Small intestine (tissue), 7 donors: ENCODE data around the gene ZBTB46. TPM values are rescaled to one million over a fixed set of nuclear protein-coding genes. Genes with fewer than 3 reads are reported as not detected.

Experiments
- DNase-seq, 2 donors: peaks; one replicate each; pipeline versions ENCODE4 v3.0.0 to v3.0.0-alpha.2; 2013
- FAIRE-seq: peaks from 2 replicates; lab custom pipeline; 2012; peaks lifted over from hg19 to GRCh38; lab: Jason Lieb, UNC
- H3K27ac ChIP-seq, 3 donors: one replicate each; pipeline ENCODE4 v1.5.1; 2013; ENCODE audit warnings: low read length in 2 of 3, mild to moderate bottlenecking in 2 of 3, control low read depth in 1 of 3, inconsistent platforms in 1 of 3, low read depth in 1 of 3, moderate library complexity in 1 of 3
- H3K27me3 ChIP-seq, 3 donors: one replicate each; pipeline ENCODE4 v1.6.1; 2013; ENCODE audit warnings: low read length in 3 of 3, inconsistent platforms in 1 of 3; ENCODE audit not compliant: control insufficient read depth in 3 of 3, insufficient read depth in 3 of 3
- H3K36me3 ChIP-seq, 3 donors: one replicate each; pipeline ENCODE4 v1.6.1; 2013; ENCODE audit warnings: low read length in 3 of 3, inconsistent platforms in 1 of 3, low read depth in 1 of 3, mild to moderate bottlenecking in 1 of 3, moderate library complexity in 1 of 3; ENCODE audit not compliant: control insufficient read depth in 3 of 3, insufficient read depth in 2 of 3
- H3K4me1 ChIP-seq, 3 donors: one replicate each; pipeline ENCODE4 v1.6.1; 2013; ENCODE audit warnings: low read length in 2 of 3, inconsistent platforms in 1 of 3, low read depth in 1 of 3, mild to moderate bottlenecking in 1 of 3, moderate library complexity in 1 of 3; ENCODE audit not compliant: control insufficient read depth in 3 of 3, insufficient read depth in 2 of 3
- H3K4me3 ChIP-seq, 3 donors: one replicate each; pipeline ENCODE4 v1.5.1; 2013; ENCODE audit warnings: low read length in 3 of 3, control low read depth in 1 of 3, inconsistent platforms in 1 of 3, low read depth in 1 of 3, mild to moderate bottlenecking in 1 of 3, moderate library complexity in 1 of 3
- H3K9me3 ChIP-seq, 2 donors: one replicate each; pipeline ENCODE4 v1.6.1; 2013; ENCODE audit warnings: low read depth in 1 of 2, low read length in 1 of 2; ENCODE audit not compliant: control insufficient read depth in 2 of 2, insufficient read depth in 1 of 2
- WGBS, 3 donors: extraction: QIAGEN DNeasy Blood & Tissue Kit; methylation state at CpG; one replicate each; pipeline ENCODE4 v1.1.7; 2013; 5-methylcytosine and 5-hydroxymethylcytosine counted together
- polyA plus RNA-seq, 4 donors: library from polyadenylated mRNA; stranded (reverse) in 3 of 4; unstranded in 1 of 4; fragments of 200-250 nt in 3 of 4; fragments of 120-200 nt in 1 of 4; gene quantifications; one replicate each; pipeline versions ENCODE4 v1.2.1 to v1.2.3, GENCODE V29; 2013
- donor health status: healthy with polysubstance abuse.
- donor health status: control.
- donor health status: control.
- donor health status: Bipolar disorder and iron deficiency.
- donor health status: healthy.

The ZBTB46 gene
- polyA plus RNA-seq, 4 donors = 1.1 to 3.1 (median 2.6) TPM; not detected in 1

DNA sequence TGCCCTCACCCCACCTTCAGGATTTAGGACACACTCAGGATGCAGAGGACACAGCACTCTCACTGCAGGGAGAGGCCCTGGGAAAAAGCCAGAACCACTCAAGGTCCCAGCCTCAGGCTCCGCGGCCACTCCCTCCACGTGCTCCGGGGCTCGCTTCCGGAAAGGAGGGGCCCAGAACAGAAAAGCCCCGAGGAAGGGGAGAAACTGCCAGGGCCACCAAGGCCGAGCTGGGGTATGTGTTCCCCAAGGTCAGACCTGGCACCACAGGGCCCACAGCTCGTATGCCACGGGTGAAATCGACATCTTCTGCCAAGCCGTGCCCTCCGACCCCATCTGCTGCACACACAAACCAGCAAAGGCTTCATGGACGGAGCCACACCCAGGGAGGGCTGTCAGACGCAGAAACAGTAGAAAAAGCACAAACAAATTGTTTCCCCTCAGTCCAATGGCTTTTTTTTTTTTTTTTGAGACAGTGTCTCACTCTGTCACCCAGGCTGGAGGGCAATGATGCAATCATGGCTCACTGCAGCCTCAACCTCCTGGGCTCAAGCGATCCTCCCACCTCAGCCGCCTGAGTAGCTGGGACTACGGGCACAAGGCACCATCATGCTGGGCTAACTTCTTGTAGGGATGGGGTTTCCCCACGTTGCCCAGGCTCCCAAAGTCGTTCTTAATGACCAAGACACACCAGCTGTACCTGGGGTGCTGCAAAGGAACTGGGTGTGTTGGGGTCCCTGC lies 58.1 kb downstream of the ZBTB46 start:
- peaks cover 0 to 22% (median 0%) of the 10 kb centered on the region in 3 donors for H3K36me3 ChIP-seq
- H3K27ac ChIP-seq = no peak overlapping the region
- WGBS, 3 donors = 46 to 67% (median 60%) methylated on average over 20 of the region's 20 CpGs
- DNase-seq (no peak), FAIRE-seq (no peak)
- H3K9me3 ChIP-seq = no peaks in the 10 kb centered on the region
- H3K4me1 ChIP-seq = peaks cover 0 to 7% (median 0%) of the 10 kb centered on the region in 3 donors
- H3K4me3 ChIP-seq = no peak overlapping the region
- H3K27me3 ChIP-seq = peaks cover 0 to 18% (median 0%) of the 10 kb centered on the region in 3 donors

DNA sequence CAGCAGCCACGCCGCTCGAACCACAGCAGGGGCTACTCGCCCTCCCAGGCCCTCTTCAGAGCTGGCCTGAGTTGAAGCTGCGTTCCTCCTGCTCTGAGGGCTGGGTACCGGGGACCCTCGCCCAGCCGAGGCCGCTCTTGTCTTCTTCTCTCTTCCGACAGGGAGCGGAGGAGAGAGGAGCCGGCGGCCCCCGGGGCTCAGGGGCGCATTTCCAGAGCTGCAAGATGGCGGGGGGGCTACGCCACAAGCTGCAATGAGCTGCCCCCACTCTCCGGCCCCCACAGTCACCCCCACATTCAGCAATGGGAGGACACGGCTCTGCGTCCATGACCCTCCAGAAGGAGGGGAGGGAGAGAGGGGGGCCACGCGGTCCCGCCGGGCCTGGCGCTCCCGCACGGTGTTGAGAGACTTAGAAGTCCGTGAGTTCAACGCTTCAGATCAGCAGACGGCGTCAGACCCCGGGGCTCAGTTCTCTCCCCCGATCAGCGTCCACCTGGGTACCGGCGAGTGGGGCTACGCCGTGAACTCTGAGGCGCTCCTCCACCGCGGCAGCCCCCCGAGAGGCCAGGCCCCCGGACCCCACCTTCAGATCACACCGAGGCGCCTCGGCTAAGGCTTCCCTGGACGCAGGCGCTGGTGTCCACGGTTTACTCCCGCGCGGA lies 59.9 kb downstream of the ZBTB46 start:
- FAIRE-seq (no peak), DNase-seq (no peak)
- peaks cover 0 to 28% (median 2%) of the 10 kb centered on the region in 3 donors for H3K36me3 ChIP-seq
- H3K4me3 ChIP-seq = no peak overlapping the region
- no peak overlapping the region for H3K27ac ChIP-seq
- 89 to 94% (median 91%) methylated on average over 41 to 52 of the region's 52 CpGs for WGBS, 3 donors
- peaks cover 0 to 18% (median 0%) of the 10 kb centered on the region in 3 donors for H3K27me3 ChIP-seq
- H3K4me1 ChIP-seq = peaks cover 0 to 7% (median 0%) of the 10 kb centered on the region in 3 donors
- H3K9me3 ChIP-seq = no peaks in the 10 kb centered on the region

- 88 to 92% (median 88%) methylated on average over 31 of the region's 31 CpGs for WGBS, 3 donors
- no peaks in the 10 kb centered on the region for H3K9me3 ChIP-seq
- H3K4me3 ChIP-seq = no peak overlapping the region
- H3K4me1 ChIP-seq = peaks cover 0 to 2% (median 0%) of the 10 kb centered on the region in 3 donors
- FAIRE-seq = no peak
- H3K36me3 ChIP-seq = peaks cover 0 to 23% (median 2%) of the 10 kb centered on the region in 3 donors
- H3K27ac ChIP-seq = no peak overlapping the region
- DNase-seq = no peak
- H3K27me3 ChIP-seq = peaks cover 0 to 8% (median 0%) of the 10 kb centered on the region in 3 donors
Observed at GRCh38 chr20:63769891-63770474, 61.1 kb downstream of the ZBTB46 start.

- H3K27me3 ChIP-seq = peaks cover 0 to 3% (median 0%) of the 10 kb centered on the region in 3 donors
- H3K4me1 ChIP-seq = no peaks in the 10 kb centered on the region
- FAIRE-seq (no peak), DNase-seq (no peak)
- 81 to 92% (median 82%) methylated on average over 26 of the region's 26 CpGs for WGBS, 3 donors
- no peaks in the 10 kb centered on the region for H3K9me3 ChIP-seq
- no peak overlapping the region for H3K27ac ChIP-seq
- H3K4me3 ChIP-seq = no peak overlapping the region
- peaks cover 0 to 23% (median 2%) of the 10 kb centered on the region in 3 donors for H3K36me3 ChIP-seq
Observed at GRCh38 chr20:63768591-63769515, 62.2 kb downstream of the ZBTB46 start.

DNA sequence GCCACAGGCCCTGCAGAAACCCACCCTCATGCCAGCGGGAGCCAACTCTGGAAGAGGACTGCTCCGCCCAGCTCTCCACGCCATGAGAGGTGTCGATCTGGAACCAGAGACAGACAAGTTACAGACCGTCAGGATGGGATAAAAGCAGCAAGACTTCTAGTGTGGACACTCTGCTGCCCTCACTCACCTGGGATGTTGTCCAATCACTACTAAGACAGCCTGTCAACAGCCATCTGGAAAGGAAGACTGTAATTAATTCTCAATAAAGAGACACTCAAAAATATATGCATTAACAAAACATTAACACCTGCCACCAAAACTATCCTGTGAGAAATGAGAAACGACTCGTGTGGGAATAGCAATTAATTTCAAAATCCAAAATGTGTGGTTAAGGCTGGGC lies 63.2 kb downstream of the ZBTB46 start:
- H3K4me1 ChIP-seq = no peaks in the 10 kb centered on the region
- H3K36me3 ChIP-seq = peaks cover 0 to 23% (median 2%) of the 10 kb centered on the region in 3 donors
- no peaks in the 10 kb centered on the region for H3K9me3 ChIP-seq
- H3K4me3 ChIP-seq = no peak overlapping the region
- H3K27ac ChIP-seq = no peak overlapping the region
- H3K27me3 ChIP-seq = no peaks in the 10 kb centered on the region
- 75 to 86% (median 79%) methylated on average over 7 of the region's 7 CpGs for whole genome bisulfite sequencing, 3 donors
- FAIRE-seq (no peak), DNase-seq (no peak)

DNA sequence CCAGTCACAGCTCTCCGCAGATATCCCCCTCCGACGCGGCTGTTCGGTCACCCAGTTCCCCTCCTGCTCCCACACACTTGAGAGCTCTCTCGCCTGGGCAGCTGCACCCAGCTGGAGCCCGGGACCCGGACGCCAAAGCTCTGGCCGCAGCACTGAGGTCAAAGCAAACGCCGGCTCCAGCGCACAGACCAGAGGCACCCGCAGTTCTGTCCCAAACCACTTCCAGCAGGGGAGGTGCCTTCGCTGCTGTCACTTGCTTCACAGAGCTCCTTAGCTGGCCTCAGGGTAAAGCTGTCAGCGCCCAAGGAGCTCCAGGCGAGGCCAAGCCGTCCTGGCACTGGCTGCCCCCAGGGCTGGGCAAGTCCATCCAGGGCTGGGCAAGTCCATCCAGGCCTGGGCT lies 63.6 kb downstream of the ZBTB46 start:
- 71 to 88% (median 81%) methylated on average over 18 of the region's 18 CpGs for WGBS, 3 donors
- Histone ChIP-seq H3K27ac (no peak overlapping the region), H3K27me3 (no peaks in the 10 kb centered on the region), H3K4me3 (no peak overlapping the region), H3K4me1 (no peaks in the 10 kb centered on the region), H3K36me3 (peaks cover 0 to 23% (median 2%) of the 10 kb centered on the region in 3 donors), H3K9me3 (no peaks in the 10 kb centered on the region)
- no peak for FAIRE-seq
- DNase-seq = no peak

DNA sequence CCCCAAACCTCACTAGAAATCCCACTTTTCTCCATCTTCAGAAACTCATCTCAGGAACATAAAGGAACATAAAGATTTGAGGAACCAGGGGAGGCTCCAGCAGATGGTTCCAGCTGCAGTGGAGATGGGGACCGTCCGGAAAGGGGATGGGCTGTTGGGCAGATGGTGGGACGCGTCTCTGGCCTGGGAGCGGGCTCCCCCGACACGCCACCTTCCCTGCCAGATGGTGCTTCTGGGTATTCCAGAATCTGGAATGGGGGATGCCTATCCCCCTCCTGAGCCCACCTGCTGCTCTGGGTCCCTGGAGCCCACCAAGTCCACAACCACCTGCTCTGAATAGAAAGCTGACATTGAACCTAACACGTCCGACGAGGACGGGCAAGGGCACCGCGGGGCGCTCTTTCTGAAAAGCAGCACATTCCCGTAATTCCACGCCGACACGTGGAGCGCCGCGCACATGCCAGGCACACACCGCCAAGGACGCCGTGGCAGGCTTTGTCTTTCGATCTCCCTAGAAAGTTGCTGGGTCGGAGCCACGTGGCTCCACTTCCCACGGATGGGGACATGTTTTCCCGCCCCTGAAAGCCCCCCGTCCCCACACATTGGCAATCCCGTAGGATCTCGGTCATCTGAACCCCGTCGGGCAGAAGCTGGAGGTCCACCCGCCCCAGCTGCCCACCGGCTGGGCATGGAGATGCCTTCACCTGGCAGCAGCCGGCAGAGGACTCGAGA lies 64.2 kb downstream of the ZBTB46 start:
- H3K4me1 ChIP-seq = no peaks in the 10 kb centered on the region

More for the DNA sequence above, 64.2 kb downstream of the ZBTB46 start:
- FAIRE-seq (no peak), DNase-seq (no peak)
- peaks cover 0 to 23% (median 2%) of the 10 kb centered on the region in 3 donors for H3K36me3 ChIP-seq
- WGBS, 3 donors = 88 to 89% (median 89%) methylated on average over 36 to 38 of the region's 38 CpGs
- H3K27me3 ChIP-seq = no peaks in the 10 kb centered on the region
- no peak overlapping the region for H3K4me3 ChIP-seq
- no peaks in the 10 kb centered on the region for H3K9me3 ChIP-seq
- no peak overlapping the region for H3K27ac ChIP-seq
